PC-9 (cell line): ENCODE results near the gene CCDC69.

ENCODE experiments used
- CTCF ChIP-seq: fragments of 200-600 bp; sonication (generic); conservative IDR thresholded peaks from 2 replicates; pipeline ENCODE4 v1.6.1; 2017; ENCODE audit warnings: mixed run types, antibody characterized with exemption, mild to moderate bottlenecking, moderate library complexity
- EZH2 ChIP-seq: fragments of 200-600 bp; sonication (generic); IDR thresholded peaks from 2 replicates; pipeline ENCODE4 v1.8.0; 2017; ENCODE audit warnings: antibody characterized with exemption, low read depth

- no peak for TF ChIP-seq EZH2
- no peak for TF ChIP-seq CTCF
Observed at GRCh38 chr5:151258816-151259215, 34.9 kb upstream of the CCDC69 start.
